IPS-11a (cell line): ENCODE results near the gene MST1.
A peak's percentile ranks its signal among the peaks of the same experiment; 100 is the strongest.

Source experiments
- H3K4me3 ChIP-seq: one replicate; pipeline ENCODE4 v1.5.1; 2013; ENCODE audit warnings: low read depth, low read length, control low read depth

MST1 gene

GRCh38 chr3:49680493-49681231 is 8.6 kb downstream of the MST1 start:
- no peak overlapping the region for H3K4me3 ChIP-seq

- H3K4me3 ChIP-seq = no peak overlapping the region
Observed at GRCh38 chr3:49675912-49676311, 13.4 kb downstream of the MST1 start.

GRCh38 chr3:49674497-49674983 is 14.7 kb downstream of the MST1 start:
- peak overlapping the region; percentile 91 for H3K4me3 ChIP-seq

- peak within 1 kb of the TSS; percentile 91 for H3K4me3 ChIP-seq
Observed at GRCh38 chr3:49673715-49674496, 15.4 kb downstream of the MST1 start, which contains the start of gene APEH. TSS of gene APEH (plus strand) at chr3:49674351. CDS start at chr3:49674402, 51 bp downstream.

GRCh38 chr3:49673121-49673714 is 16.1 kb downstream of the MST1 start:
- peak overlapping the region; percentile 91 for H3K4me3 ChIP-seq

- no peak overlapping the region for H3K4me3 ChIP-seq
Observed at GRCh38 chr3:49671291-49672288, 17.7 kb downstream of the MST1 start.

- no peak overlapping the region for H3K4me3 ChIP-seq
Observed at GRCh38 chr3:49670940-49671290, 18.4 kb downstream of the MST1 start.

- no peak overlapping the region for H3K4me3 ChIP-seq
Observed at GRCh38 chr3:49669352-49669751, 19.9 kb downstream of the MST1 start.

- H3K4me3 ChIP-seq = no peak overlapping the region
Observed at GRCh38 chr3:49668861-49669260, 20.4 kb downstream of the MST1 start.

- H3K4me3 ChIP-seq = no peak overlapping the region
Observed at GRCh38 chr3:49668414-49668797, 20.9 kb downstream of the MST1 start.

- no peak overlapping the region for H3K4me3 ChIP-seq
Observed at GRCh38 chr3:49667701-49668413, 21.4 kb downstream of the MST1 start.

GRCh38 chr3:49666592-49666991 is 22.7 kb downstream of the MST1 start:
- H3K4me3 ChIP-seq = no peak overlapping the region

GRCh38 chr3:49665822-49666519 is 23.3 kb downstream of the MST1 start:
- no peak overlapping the region for H3K4me3 ChIP-seq

- H3K4me3 ChIP-seq = no peak overlapping the region
Observed at GRCh38 chr3:49664300-49664699, 25.0 kb downstream of the MST1 start.

GRCh38 chr3:49663831-49664230 is 25.4 kb downstream of the MST1 start:
- no peak overlapping the region for H3K4me3 ChIP-seq

GRCh38 chr3:49662720-49663413 is 26.4 kb downstream of the MST1 start:
- H3K4me3 ChIP-seq = no peak overlapping the region

- H3K4me3 ChIP-seq = no peak overlapping the region
Observed at GRCh38 chr3:49662021-49662420, 27.3 kb downstream of the MST1 start.

- no peak overlapping the region for H3K4me3 ChIP-seq
Observed at GRCh38 chr3:49661281-49661680, 28.0 kb downstream of the MST1 start.

- no peak overlapping the region for H3K4me3 ChIP-seq
Observed at GRCh38 chr3:49659756-49660155, 29.5 kb downstream of the MST1 start.
